SHP77 treated with DMSO at 0.1 percent for 48 hours (cell line): ENCODE results near the gene ELF2.
"Not testable (repeated sequence)": the region's sequence is repeated elsewhere in the genome, so short reads cannot be mapped to it uniquely, and the experiment has no call there.

Experiments
- DNase-seq: peaks from one replicate; lab custom pipeline; 2025; lab: John Stamatoyannopoulos, UW

The ELF2 gene

GRCh38 chr4:139018971-139019758, 157.9 kb downstream of the ELF2 start:
- no peak for DNase-seq

DNA sequence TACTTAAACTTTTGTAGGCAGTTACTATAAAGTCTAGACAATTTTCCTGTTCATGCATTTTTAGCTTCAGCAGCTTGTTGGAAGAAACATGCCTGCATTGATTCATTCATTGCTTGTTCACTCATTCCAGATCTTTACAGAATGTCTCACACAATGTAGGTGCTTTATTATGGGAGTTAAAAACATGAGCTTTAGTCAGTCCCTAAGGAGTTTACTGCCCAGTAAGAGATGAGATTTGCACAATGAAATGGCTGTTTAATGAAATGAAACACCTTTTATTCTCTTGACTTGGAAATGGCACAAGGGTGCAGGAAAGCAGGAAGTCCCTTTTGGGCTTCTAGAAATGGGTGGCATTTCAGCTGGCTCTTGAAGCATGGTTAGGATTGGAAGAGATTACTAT, 158.5 kb downstream of the ELF2 start:
- DNase-seq: no peak

GRCh38 chr4:139017861-139018260, 159.2 kb downstream of the ELF2 start:
- DNase-seq: no peak

- no peak for DNase-seq
Measured at GRCh38 chr4:139015948-139016471, 161.0 kb downstream of the ELF2 start.

- DNase-seq: peak; percentile 38
Measured at GRCh38 chr4:139015269-139015947, 161.6 kb downstream of the ELF2 start, which contains the start of gene NOCT. TSS of gene NOCT (plus strand) at chr4:139015781. CDS start at chr4:139015982, 201 bp downstream.

GRCh38 chr4:139014371-139015268, 162.4 kb downstream of the ELF2 start:
- DNase-seq: no peak

- DNase-seq: no peak
Measured at GRCh38 chr4:139011225-139011950, 165.6 kb downstream of the ELF2 start.

GRCh38 chr4:139009702-139010101, 167.3 kb downstream of the ELF2 start:
- no peak for DNase-seq

DNA sequence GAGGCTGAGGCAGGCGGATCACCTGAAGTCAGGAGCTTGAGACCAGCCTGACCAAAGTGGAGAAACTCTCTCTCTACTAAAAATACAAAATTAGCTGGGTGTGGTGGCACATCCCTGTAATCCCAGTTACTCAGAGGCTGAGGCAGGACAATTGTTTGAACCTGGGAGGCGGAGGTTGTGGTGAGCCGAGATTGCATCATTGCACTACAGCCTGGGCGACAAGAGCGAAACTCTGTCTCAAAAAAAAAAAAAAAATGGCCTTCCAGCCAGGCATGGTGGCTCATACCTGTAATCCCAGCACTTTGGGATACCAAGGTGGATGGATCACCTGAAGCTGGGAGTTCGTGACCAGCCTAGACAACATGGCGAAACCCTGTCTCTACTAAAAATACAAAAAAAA, 168.7 kb downstream of the ELF2 start:
- not testable (repeated sequence) for DNase-seq

DNA sequence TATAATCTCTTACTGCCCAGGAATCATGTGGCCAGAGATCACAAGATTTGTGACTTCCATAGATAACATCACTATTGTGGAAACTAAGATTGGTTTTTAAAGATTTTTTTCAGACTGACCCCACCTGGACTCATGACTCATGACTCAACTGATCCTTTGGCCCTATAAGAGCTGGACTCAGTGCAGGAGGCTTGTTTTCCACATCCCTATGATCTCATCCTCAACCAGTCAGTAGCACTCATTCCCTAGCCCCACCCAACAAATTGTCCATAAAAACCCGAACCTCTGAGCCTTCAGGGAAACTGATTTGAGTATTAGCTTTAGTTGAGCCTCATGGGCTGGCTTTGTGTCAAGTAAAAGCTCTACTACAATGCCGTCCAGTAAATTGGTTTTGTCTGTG, 169.4 kb downstream of the ELF2 start:
- no peak for DNase-seq
